Measurements from ENCODE around the gene SPATA21. TPM values are rescaled to one million over a fixed set of nuclear protein-coding genes. Genes with fewer than 3 reads are reported as not detected.

The SPATA21 gene
- polyA plus RNA-seq, 1 donor from 2014 or later: 0.15 TPM

DNA sequence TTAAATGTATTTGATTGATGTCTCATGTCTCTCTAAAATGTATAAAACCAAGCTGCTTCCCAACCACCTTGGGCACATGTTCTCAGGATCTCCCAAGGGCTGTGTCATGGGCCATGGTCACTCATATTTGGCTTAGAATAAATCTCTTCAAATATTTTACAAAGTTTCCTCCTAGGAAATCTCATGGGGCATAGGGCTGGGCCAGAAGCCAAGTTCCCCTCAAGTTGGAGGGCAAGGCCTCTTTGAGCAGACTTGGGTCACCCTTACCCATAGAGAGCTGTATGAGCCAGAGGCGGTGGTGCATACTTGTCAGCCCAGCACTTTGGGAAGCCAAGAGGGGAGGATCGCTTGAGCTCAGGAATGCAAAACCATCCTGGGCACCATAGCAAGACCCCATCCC, 82.6 kb downstream of the SPATA21 start:
- Histone ChIP-seq H3K9me2 (ENCODE audit: insufficient read depth, low read length) (no peaks in the 10 kb centered on the region), H3K9ac (ENCODE audit: low read length) (no peak overlapping the region)

DNA sequence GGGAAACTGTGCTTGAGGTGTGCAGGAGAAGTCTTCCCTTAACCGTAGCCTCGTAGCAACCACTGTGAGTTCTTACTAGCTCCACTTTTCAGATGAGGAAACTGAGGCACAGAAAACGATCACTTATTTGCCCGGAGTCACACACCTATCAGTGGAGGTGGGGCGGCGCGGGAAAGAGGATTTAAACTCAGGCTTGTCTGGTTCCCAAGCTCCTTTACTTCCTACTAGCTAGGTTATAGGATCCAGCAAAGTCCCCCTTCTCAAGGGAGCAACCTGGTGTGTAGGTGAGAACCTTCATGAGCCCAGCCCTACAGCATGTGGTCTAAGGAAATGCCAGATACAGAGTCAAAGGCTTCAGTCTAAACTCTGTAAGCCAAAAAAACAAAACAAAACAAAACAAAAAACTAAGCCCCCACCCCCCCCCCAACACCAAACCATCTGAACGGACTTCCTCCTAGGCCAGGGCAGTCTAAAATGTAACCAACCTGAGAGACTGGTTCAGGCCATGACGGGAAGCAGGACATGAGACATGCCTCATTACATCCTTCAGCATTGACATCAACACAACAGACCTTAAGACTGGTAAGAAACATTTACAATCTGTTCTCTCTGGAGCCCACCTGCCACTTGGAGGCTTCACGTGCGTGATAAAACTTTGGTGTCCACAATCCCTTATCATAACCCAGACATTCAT, 84.2 kb downstream of the SPATA21 start:
- TF ChIP-seq EZH2 (IDR thresholded peaks at IDR 0.05; ENCODE audit: borderline replicate concordance, insufficient read depth, low read length, poor library complexity, severe bottlenecking): no peak
- TF ChIP-seq, protein P1, sequence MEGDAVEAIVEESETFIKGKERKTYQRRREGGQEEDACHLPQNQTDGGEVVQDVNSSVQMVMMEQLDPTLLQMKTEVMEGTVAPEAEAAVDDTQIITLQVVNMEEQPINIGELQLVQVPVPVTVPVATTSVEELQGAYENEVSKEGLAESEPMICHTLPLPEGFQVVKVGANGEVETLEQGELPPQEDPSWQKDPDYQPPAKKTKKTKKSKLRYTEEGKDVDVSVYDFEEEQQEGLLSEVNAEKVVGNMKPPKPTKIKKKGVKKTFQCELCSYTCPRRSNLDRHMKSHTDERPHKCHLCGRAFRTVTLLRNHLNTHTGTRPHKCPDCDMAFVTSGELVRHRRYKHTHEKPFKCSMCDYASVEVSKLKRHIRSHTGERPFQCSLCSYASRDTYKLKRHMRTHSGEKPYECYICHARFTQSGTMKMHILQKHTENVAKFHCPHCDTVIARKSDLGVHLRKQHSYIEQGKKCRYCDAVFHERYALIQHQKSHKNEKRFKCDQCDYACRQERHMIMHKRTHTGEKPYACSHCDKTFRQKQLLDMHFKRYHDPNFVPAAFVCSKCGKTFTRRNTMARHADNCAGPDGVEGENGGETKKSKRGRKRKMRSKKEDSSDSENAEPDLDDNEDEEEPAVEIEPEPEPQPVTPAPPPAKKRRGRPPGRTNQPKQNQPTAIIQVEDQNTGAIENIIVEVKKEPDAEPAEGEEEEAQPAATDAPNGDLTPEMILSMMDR (IDR thresholded peaks at IDR 0.05; ENCODE audit: poor library complexity, severe bottlenecking): no peak
- TF ChIP-seq, protein P2, sequence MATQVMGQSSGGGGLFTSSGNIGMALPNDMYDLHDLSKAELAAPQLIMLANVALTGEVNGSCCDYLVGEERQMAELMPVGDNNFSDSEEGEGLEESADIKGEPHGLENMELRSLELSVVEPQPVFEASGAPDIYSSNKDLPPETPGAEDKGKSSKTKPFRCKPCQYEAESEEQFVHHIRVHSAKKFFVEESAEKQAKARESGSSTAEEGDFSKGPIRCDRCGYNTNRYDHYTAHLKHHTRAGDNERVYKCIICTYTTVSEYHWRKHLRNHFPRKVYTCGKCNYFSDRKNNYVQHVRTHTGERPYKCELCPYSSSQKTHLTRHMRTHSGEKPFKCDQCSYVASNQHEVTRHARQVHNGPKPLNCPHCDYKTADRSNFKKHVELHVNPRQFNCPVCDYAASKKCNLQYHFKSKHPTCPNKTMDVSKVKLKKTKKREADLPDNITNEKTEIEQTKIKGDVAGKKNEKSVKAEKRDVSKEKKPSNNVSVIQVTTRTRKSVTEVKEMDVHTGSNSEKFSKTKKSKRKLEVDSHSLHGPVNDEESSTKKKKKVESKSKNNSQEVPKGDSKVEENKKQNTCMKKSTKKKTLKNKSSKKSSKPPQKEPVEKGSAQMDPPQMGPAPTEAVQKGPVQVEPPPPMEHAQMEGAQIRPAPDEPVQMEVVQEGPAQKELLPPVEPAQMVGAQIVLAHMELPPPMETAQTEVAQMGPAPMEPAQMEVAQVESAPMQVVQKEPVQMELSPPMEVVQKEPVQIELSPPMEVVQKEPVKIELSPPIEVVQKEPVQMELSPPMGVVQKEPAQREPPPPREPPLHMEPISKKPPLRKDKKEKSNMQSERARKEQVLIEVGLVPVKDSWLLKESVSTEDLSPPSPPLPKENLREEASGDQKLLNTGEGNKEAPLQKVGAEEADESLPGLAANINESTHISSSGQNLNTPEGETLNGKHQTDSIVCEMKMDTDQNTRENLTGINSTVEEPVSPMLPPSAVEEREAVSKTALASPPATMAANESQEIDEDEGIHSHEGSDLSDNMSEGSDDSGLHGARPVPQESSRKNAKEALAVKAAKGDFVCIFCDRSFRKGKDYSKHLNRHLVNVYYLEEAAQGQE (IDR thresholded peaks at IDR 0.05; ENCODE audit: borderline replicate concordance): no peak
- TF ChIP-seq TAF1 (IDR thresholded peaks at IDR 0.05; ENCODE audit: low read depth): no peak
- TF ChIP-seq POLR2AphosphoS5 (IDR thresholded peaks at IDR 0.05): no peak
- Histone ChIP-seq H2AFZ (ENCODE audit: low read depth, low read length) (peak overlapping the region; percentile 83), H3K4me2 (ENCODE audit: low read length) (peak overlapping the region; percentile 30)

More for the DNA sequence above, 82.6 kb downstream of the SPATA21 start:
- Histone ChIP-seq H3K79me2 (replicated peaks; ENCODE audit: insufficient read depth, low read length) (peaks cover 19% of the 10 kb centered on the region), H3K27ac (ENCODE audit: low read length) (no peak overlapping the region), H4K20me1 (ENCODE audit: insufficient read depth) (no peaks in the 10 kb centered on the region), H3K36me3 (ENCODE audit: insufficient read depth, low read length) (no peaks in the 10 kb centered on the region), H3K9me3 (ENCODE audit: low read length) (no peaks in the 10 kb centered on the region), H3K4me2 (ENCODE audit: low read length) (no peak overlapping the region), H3F3A (ENCODE audit: insufficient read depth, low read length, poor library complexity, severe bottlenecking) (no peaks in the 10 kb centered on the region), H2AFZ (ENCODE audit: low read depth, low read length) (no peak overlapping the region), H3K4me3 (ENCODE audit: low read length) (no peak overlapping the region), H3K27me3 (ENCODE audit: insufficient read depth, low read depth, low read length) (no peaks in the 10 kb centered on the region)
- TF ChIP-seq TAF1 (IDR thresholded peaks at IDR 0.05; ENCODE audit: low read depth): no peak
- no peak for TF ChIP-seq EP300 (conservative IDR thresholded peaks at IDR 0.05; ENCODE audit: poor library complexity, severe bottlenecking)
- TF ChIP-seq, protein P2 (IDR thresholded peaks at IDR 0.05; ENCODE audit: borderline replicate concordance): no peak
- TF ChIP-seq RAD21 (conservative IDR thresholded peaks at IDR 0.05): no peak
- TF ChIP-seq EZH2 (IDR thresholded peaks at IDR 0.05; ENCODE audit: borderline replicate concordance, insufficient read depth, low read length, poor library complexity, severe bottlenecking): no peak
- TF ChIP-seq POLR2AphosphoS5 (IDR thresholded peaks at IDR 0.05): no peak
- TF ChIP-seq SMC3 (conservative IDR thresholded peaks at IDR 0.05; ENCODE audit: poor library complexity): no peak
- TF ChIP-seq MXI1 (conservative IDR thresholded peaks at IDR 0.05; ENCODE audit: poor library complexity, severe bottlenecking): no peak
- TF ChIP-seq, protein P1 (IDR thresholded peaks at IDR 0.05; ENCODE audit: poor library complexity, severe bottlenecking): no peak

More for the DNA sequence above, 84.2 kb downstream of the SPATA21 start:
- H3F3A ChIP-seq (ENCODE audit: insufficient read depth, low read length, poor library complexity, severe bottlenecking): no peaks in the 10 kb centered on the region
- no peaks in the 10 kb centered on the region for H3K27me3 ChIP-seq (ENCODE audit: insufficient read depth, low read depth, low read length)
- H3K9me3 ChIP-seq (ENCODE audit: low read length): no peaks in the 10 kb centered on the region
- H3K27ac ChIP-seq (ENCODE audit: low read length): peak overlapping the region; percentile 92
- no peaks in the 10 kb centered on the region for H4K20me1 ChIP-seq (ENCODE audit: insufficient read depth)
- peak overlapping the region; percentile 98 for H3K9ac ChIP-seq (ENCODE audit: low read length)
- H3K36me3 ChIP-seq (ENCODE audit: insufficient read depth, low read length): no peaks in the 10 kb centered on the region
- H3K9me2 ChIP-seq (ENCODE audit: insufficient read depth, low read length): no peaks in the 10 kb centered on the region
- H3K79me2 ChIP-seq (replicated peaks; ENCODE audit: insufficient read depth, low read length): peaks cover 35% of the 10 kb centered on the region
- H3K4me3 ChIP-seq (ENCODE audit: low read length): peak overlapping the region; percentile 94

All from neural cell (in vitro differentiated cells).